Liver (tissue), 9 donors: ENCODE measurements around the gene TMCO4. TPM values are rescaled to one million over a fixed set of nuclear protein-coding genes. Genes with fewer than 3 reads are reported as not detected.

Experiments used
- DNase-seq: peaks from one replicate; pipeline ENCODE4 v3.0.0-alpha.2; 2017; ENCODE audit warnings: low spot score
- H3K27ac ChIP-seq, 2 donors: one replicate each; pipeline ENCODE4 v1.7.0; 2013; ENCODE audit warnings: inconsistent platforms in 2 of 2, low read length in 2 of 2, control low read depth in 1 of 2, low read depth in 1 of 2, mild to moderate bottlenecking in 1 of 2
- H3K27me3 ChIP-seq, 4 donors: one replicate each; pipeline versions ENCODE4 v1.6.1 to v1.7.0; 2013; ENCODE audit warnings: low read length in 3 of 4, inconsistent platforms in 1 of 4, mild to moderate bottlenecking in 1 of 4, moderate library complexity in 1 of 4; ENCODE audit not compliant: control insufficient read depth in 4 of 4, insufficient read depth in 4 of 4
- H3K36me3 ChIP-seq, 4 donors: one replicate each; pipeline versions ENCODE4 v1.6.1 to v1.7.0; 2013; ENCODE audit warnings: low read length in 3 of 4, mild to moderate bottlenecking in 3 of 4, low read depth in 1 of 4, moderate library complexity in 1 of 4; ENCODE audit not compliant: control insufficient read depth in 4 of 4, insufficient read depth in 3 of 4
- H3K4me1 ChIP-seq, 4 donors: one replicate each; pipeline versions ENCODE4 v1.6.1 to v1.7.0; 2013; ENCODE audit warnings: low read length in 3 of 4, mild to moderate bottlenecking in 3 of 4, moderate library complexity in 1 of 4; ENCODE audit not compliant: control insufficient read depth in 4 of 4, insufficient read depth in 4 of 4
- H3K4me3 ChIP-seq, 3 donors: one replicate each; pipeline versions ENCODE4 v1.6.1 to v1.7.0; 2013; ENCODE audit warnings: low read length in 3 of 3, control low read depth in 1 of 3, low read depth in 1 of 3, mild to moderate bottlenecking in 1 of 3
- H3K9ac ChIP-seq, 2 donors: one replicate each; pipeline ENCODE4 v1.7.0; 2013; ENCODE audit warnings: low read length in 2 of 2, mild to moderate bottlenecking in 2 of 2, moderate library complexity in 2 of 2, control low read depth in 1 of 2, low read depth in 1 of 2
- H3K9me3 ChIP-seq, 4 donors: one replicate each; pipeline versions ENCODE4 v1.6.1 to v1.7.0; 2013; ENCODE audit warnings: low read length in 3 of 4; ENCODE audit not compliant: control insufficient read depth in 4 of 4
- ATF3 ChIP-seq: IDR thresholded peaks from 2 replicates; pipeline ENCODE4 v1.6.1; 2016; ENCODE audit warnings: antibody characterized with exemption
- CTCF ChIP-seq: fragments of 150-350 bp; IDR thresholded peaks from 2 replicates; pipeline ENCODE4 v1.5.1; 2017; ENCODE audit warnings: improper control_type of control experiment, low read depth, low read length; ENCODE audit not compliant: missing input control
- EGR1 ChIP-seq, 2 donors: IDR thresholded peaks; 2 replicates each; pipeline ENCODE4 v1.6.1; 2016 to 2018; ENCODE audit warnings: antibody characterized with exemption in 2 of 2, low read depth in 2 of 2
- FOXA1 ChIP-seq: IDR thresholded peaks from 2 replicates; pipeline ENCODE4 v1.6.1; 2016; ENCODE audit warnings: antibody characterized with exemption
- GABPA ChIP-seq, 2 donors: IDR thresholded peaks in 1 of 2; conservative IDR thresholded peaks in 1 of 2; 2 replicates each; pipeline ENCODE4 v1.6.1; 2016; ENCODE audit warnings: antibody characterized with exemption in 2 of 2, mild to moderate bottlenecking in 1 of 2, moderate library complexity in 1 of 2
- HNF4A ChIP-seq, 2 donors: conservative IDR thresholded peaks; 2 replicates each; pipeline ENCODE4 v1.6.1; 2016; ENCODE audit warnings: antibody characterized with exemption in 2 of 2, mild to moderate bottlenecking in 2 of 2
- JUND ChIP-seq, 2 donors: IDR thresholded peaks; 2 replicates each; pipeline ENCODE4 v1.6.1; 2016; ENCODE audit warnings: antibody characterized with exemption in 2 of 2
- MAX ChIP-seq: IDR thresholded peaks from 2 replicates; pipeline ENCODE4 v1.6.1; 2016; ENCODE audit warnings: antibody characterized with exemption
- RAD21 ChIP-seq, 2 donors: IDR thresholded peaks; 2 replicates each; pipeline ENCODE4 v1.6.1; 2016; ENCODE audit warnings: antibody characterized with exemption in 2 of 2, mild to moderate bottlenecking in 2 of 2
- REST ChIP-seq: IDR thresholded peaks from 2 replicates; pipeline ENCODE4 v1.6.1; 2016; ENCODE audit warnings: antibody characterized with exemption, mild to moderate bottlenecking
- RXRA ChIP-seq, 2 donors: IDR thresholded peaks; 2 replicates each; pipeline ENCODE4 v1.6.1; 2017 to 2018; ENCODE audit warnings: antibody characterized with exemption in 2 of 2, mild to moderate bottlenecking in 1 of 2
- TAF1 ChIP-seq: conservative IDR thresholded peaks from 2 replicates; pipeline ENCODE4 v1.6.1; 2016; ENCODE audit warnings: antibody characterized with exemption, mild to moderate bottlenecking
- YY1 ChIP-seq: IDR thresholded peaks from 2 replicates; pipeline ENCODE4 v1.6.1; 2016; ENCODE audit warnings: antibody characterized with exemption, mild to moderate bottlenecking
- ZBTB33 ChIP-seq: IDR thresholded peaks from 2 replicates; pipeline ENCODE4 v1.6.1; 2016; ENCODE audit warnings: antibody characterized with exemption
- WGBS: extraction: QIAGEN DNeasy Blood & Tissue Kit; methylation state at CpG from one replicate; pipeline ENCODE4 v1.1.7; 2013; 5-methylcytosine and 5-hydroxymethylcytosine counted together
- polyA plus RNA-seq, 2 donors: library from polyadenylated mRNA; stranded (reverse) in 1 of 2; unstranded in 1 of 2; fragments of 200-250 nt in 1 of 2; fragments of >200 nt in 1 of 2; fragmentation: Nextera tagmentation in 1 of 2; extraction: Ambion mirVana in 1 of 2; gene quantifications; one replicate each; pipeline versions ENCODE4 v1.2.1 to v1.2.3, GENCODE V29; 2013 to 2015
- total RNA-seq, 2 donors: library from RNA; depleted of rRNA; stranded (reverse); fragments of >200 nt; gene quantifications; one replicate each; pipeline ENCODE4 v1.2.3, GENCODE V29; 2014
- donor health status: healthy.
- donor health status: healthy.
- donor health status: healthy.
- donor health status: healthy.
- donor health status: healthy.

The TMCO4 gene
- total and polyA plus RNA-seq, 4 donors, result 4.0 to 9.5 (median 6.0) TPM

GRCh38 chr1:19734056-19734455 is 65.7 kb downstream of the TMCO4 start:
- H3K4me3 ChIP-seq, result no peak overlapping the region
- 90% methylated on average over 8 of the region's 8 CpGs for WGBS
- H3K9me3 ChIP-seq, result peaks cover 0 to 2% (median 0%) of the 10 kb centered on the region in 4 donors
- H3K9ac ChIP-seq, result no peak overlapping the region
- no peak overlapping the region for H3K27ac ChIP-seq
- DNase-seq, result no peak
- H3K36me3 ChIP-seq, result peaks cover 0 to 13% (median 3%) of the 10 kb centered on the region in 4 donors
- no peaks in the 10 kb centered on the region for H3K27me3 ChIP-seq
- TF ChIP-seq GABPA (IDR thresholded peaks at IDR 0.05 in 1 of 2, conservative IDR thresholded peaks at IDR 0.05 in 1 of 2) (no peak), RAD21 (IDR thresholded peaks at IDR 0.05) (no peak), HNF4A (conservative IDR thresholded peaks at IDR 0.05) (no peak), CTCF (no peak)
- peaks cover 0 to 27% (median 19%) of the 10 kb centered on the region in 4 donors for H3K4me1 ChIP-seq

GRCh38 chr1:19733615-19734014 is 66.1 kb downstream of the TMCO4 start:
- Histone ChIP-seq H3K27ac (no peak overlapping the region), H3K27me3 (no peaks in the 10 kb centered on the region), H3K9me3 (peaks cover 0 to 2% (median 0%) of the 10 kb centered on the region in 4 donors), H3K4me1 (peaks cover 0 to 27% (median 19%) of the 10 kb centered on the region in 4 donors), H3K9ac (no peak overlapping the region), H3K4me3 (no peak overlapping the region), H3K36me3 (peaks cover 0 to 13% (median 3%) of the 10 kb centered on the region in 4 donors)
- WGBS, result 97% methylated on average over 5 of the region's 5 CpGs
- TF ChIP-seq ZBTB33 (no peak), REST (no peak), YY1 (no peak), HNF4A (conservative IDR thresholded peaks at IDR 0.05) (no peak), EGR1 (IDR thresholded peaks at IDR 0.05; ENCODE audit: low read depth in 2 of 2) (no peak), RAD21 (IDR thresholded peaks at IDR 0.05) (no peak), ATF3 (no peak), JUND (IDR thresholded peaks at IDR 0.05) (no peak), RXRA (IDR thresholded peaks at IDR 0.05) (no peak), MAX (no peak), FOXA1 (no peak), CTCF (no peak), TAF1 (no peak)
- no peak for DNase-seq
